HepG2 (cell line): ENCODE results near the gene TSEN54. TPM values are rescaled to one million over a fixed set of nuclear protein-coding genes. Genes with fewer than 3 reads are reported as not detected.
A peak's percentile ranks its signal among the peaks of the same experiment; 100 is the strongest.

Experiments used
- AGO1 ChIP-seq: fragments of 200-400 bp; formaldehyde crosslinking; IDR thresholded peaks from 2 replicates; pipeline ENCODE4 v1.6.1; 2017; ENCODE audit warnings: mild to moderate bottlenecking, low read depth, low read length, moderate library complexity; ENCODE audit not compliant: poor library complexity, severe bottlenecking
- CREM ChIP-seq, 2 experiments: sonication (generic) in 1 of 2; formaldehyde crosslinking in 1 of 2; IDR thresholded peaks; 2 replicates each; pipeline versions ENCODE4 v1.4.0 to v1.6.1; 2016 to 2020; ENCODE audit warnings: antibody characterized with exemption in 1 of 2, mild to moderate bottlenecking in 1 of 2, missing genetic modification reagents in 1 of 2
- HNRNPK ChIP-seq: fragments of 200-400 bp; formaldehyde crosslinking; IDR thresholded peaks from 2 replicates; pipeline ENCODE4 v1.6.1; 2018; ENCODE audit warnings: low read length, low read depth, moderate library complexity, mild to moderate bottlenecking; ENCODE audit not compliant: poor library complexity, severe bottlenecking
- HNRNPLL ChIP-seq: fragments of 200-400 bp; formaldehyde crosslinking; IDR thresholded peaks from 2 replicates; pipeline ENCODE4 v1.6.1; 2017; ENCODE audit warnings: mild to moderate bottlenecking, low read depth, low read length; ENCODE audit not compliant: poor library complexity, severe bottlenecking
- KLF6 ChIP-seq: IDR thresholded peaks from 2 replicates; pipeline ENCODE4 v1.8.0; 2016; ENCODE audit warnings: missing biosample characterization, missing genetic modification reagents
- MEIS1 ChIP-seq: sonication (generic); formaldehyde crosslinking; IDR thresholded peaks from 2 replicates; pipeline ENCODE4 v1.9.0; 2021; ENCODE audit warnings: mild to moderate bottlenecking, missing genetic modification reagents, moderate library complexity, borderline replicate concordance
- NPAS2 ChIP-seq: sonication (generic); formaldehyde crosslinking; IDR thresholded peaks from 2 replicates; pipeline ENCODE4 v1.8.0; 2022; ENCODE audit warnings: mild to moderate bottlenecking, missing genetic modification reagents, borderline replicate concordance
- NRL ChIP-seq: sonication (generic); formaldehyde crosslinking; IDR thresholded peaks from 2 replicates; pipeline ENCODE4 v1.5.0; 2020; ENCODE audit warnings: missing genetic modification reagents, mild to moderate bottlenecking, moderate library complexity, borderline replicate concordance
- RBFOX2 ChIP-seq: fragments of 200-400 bp; formaldehyde crosslinking; IDR thresholded peaks from 2 replicates; pipeline ENCODE4 v1.6.1; 2017; ENCODE audit warnings: low read depth, mild to moderate bottlenecking, low read length
- RBM39 ChIP-seq: fragments of 200-400 bp; formaldehyde crosslinking; IDR thresholded peaks from one replicate; pipeline ENCODE4 v1.6.1; 2018; ENCODE audit warnings: antibody characterized with exemption, mild to moderate bottlenecking, low read depth, low read length; ENCODE audit not compliant: poor library complexity, severe bottlenecking
- SATB2 ChIP-seq: sonication (generic); formaldehyde crosslinking; IDR thresholded peaks from 2 replicates; pipeline ENCODE4 v1.5.0; 2020; ENCODE audit warnings: missing genetic modification reagents
- YEATS4 ChIP-seq: sonication (generic); formaldehyde crosslinking; IDR thresholded peaks from 2 replicates; pipeline ENCODE4 v1.4.0; 2020; ENCODE audit warnings: missing genetic modification reagents, borderline replicate concordance
- ZMYM4 ChIP-seq: sonication (generic); formaldehyde crosslinking; IDR thresholded peaks from 2 replicates; pipeline ENCODE4 v1.8.1; 2023; ENCODE audit warnings: mild to moderate bottlenecking, missing genetic modification reagents
- ZNF501 ChIP-seq: sonication (generic); formaldehyde crosslinking; IDR thresholded peaks from 2 replicates; pipeline ENCODE4 v1.5.1; 2020; ENCODE audit warnings: mild to moderate bottlenecking, moderate library complexity, missing genetic modification reagents
- ZNF546 ChIP-seq: sonication (generic); formaldehyde crosslinking; conservative IDR thresholded peaks from 2 replicates; pipeline ENCODE4 v1.8.1; 2023; ENCODE audit warnings: mild to moderate bottlenecking, missing genetic modification reagents
- polyA plus RNA-seq, 8 experiments: library from polyadenylated mRNA; depleted of rRNA in 3 of 8; stranded (reverse) in 7 of 8; unstranded in 1 of 8; fragments of >200 nt; fragmentation: Illumina TruSeq in 4 of 8; extraction: Trizol in 4 of 8; gene quantifications; 2 replicates each; pipeline versions ENCODE4 v1.2.1 to v1.2.3, GENCODE V29; 2011 to 2016; ENCODE audit warnings: low read depth in 4 of 8, missing spikeins in 1 of 8, mixed read lengths in 1 of 8; ENCODE audit not compliant: insufficient read depth in 1 of 8
- total RNA-seq, 5 experiments: library from RNA; depleted of rRNA; stranded (reverse); fragments of >200 nt; fragmentation: Illumina TruSeq; extraction: Trizol; gene quantifications; 2 replicates each; pipeline ENCODE4 v1.2.3, GENCODE V29; 2016; ENCODE audit warnings: low read depth in 1 of 5
- TF ChIP-seq, protein P1 (sequence below): IDR thresholded peaks from 2 replicates; pipeline ENCODE4 v1.6.1; 2016; ENCODE audit warnings: mild to moderate bottlenecking, missing biosample characterization, missing genetic modification reagents
- TF ChIP-seq, protein P2 (sequence below): sonication (generic); formaldehyde crosslinking; IDR thresholded peaks from 2 replicates; pipeline ENCODE4 v1.5.1; 2020; ENCODE audit warnings: mild to moderate bottlenecking, missing genetic modification reagents
- TF ChIP-seq, protein P3 (sequence below): sonication (generic); formaldehyde crosslinking; IDR thresholded peaks from 2 replicates; pipeline ENCODE4 v1.8.0; 2022; ENCODE audit warnings: mild to moderate bottlenecking, missing genetic modification reagents
- TF ChIP-seq, protein P4 (sequence below): sonication (generic); formaldehyde crosslinking; IDR thresholded peaks from 2 replicates; pipeline ENCODE4 v1.4.0; 2020; ENCODE audit warnings: missing genetic modification reagents, borderline replicate concordance

The TSEN54 gene
- total and polyA plus RNA-seq, 2 of the 13 experiments (the other 11 are each of a cell fraction or from before 2014, with no cell fraction given) = 62.9 to 63.3 TPM

DNA sequence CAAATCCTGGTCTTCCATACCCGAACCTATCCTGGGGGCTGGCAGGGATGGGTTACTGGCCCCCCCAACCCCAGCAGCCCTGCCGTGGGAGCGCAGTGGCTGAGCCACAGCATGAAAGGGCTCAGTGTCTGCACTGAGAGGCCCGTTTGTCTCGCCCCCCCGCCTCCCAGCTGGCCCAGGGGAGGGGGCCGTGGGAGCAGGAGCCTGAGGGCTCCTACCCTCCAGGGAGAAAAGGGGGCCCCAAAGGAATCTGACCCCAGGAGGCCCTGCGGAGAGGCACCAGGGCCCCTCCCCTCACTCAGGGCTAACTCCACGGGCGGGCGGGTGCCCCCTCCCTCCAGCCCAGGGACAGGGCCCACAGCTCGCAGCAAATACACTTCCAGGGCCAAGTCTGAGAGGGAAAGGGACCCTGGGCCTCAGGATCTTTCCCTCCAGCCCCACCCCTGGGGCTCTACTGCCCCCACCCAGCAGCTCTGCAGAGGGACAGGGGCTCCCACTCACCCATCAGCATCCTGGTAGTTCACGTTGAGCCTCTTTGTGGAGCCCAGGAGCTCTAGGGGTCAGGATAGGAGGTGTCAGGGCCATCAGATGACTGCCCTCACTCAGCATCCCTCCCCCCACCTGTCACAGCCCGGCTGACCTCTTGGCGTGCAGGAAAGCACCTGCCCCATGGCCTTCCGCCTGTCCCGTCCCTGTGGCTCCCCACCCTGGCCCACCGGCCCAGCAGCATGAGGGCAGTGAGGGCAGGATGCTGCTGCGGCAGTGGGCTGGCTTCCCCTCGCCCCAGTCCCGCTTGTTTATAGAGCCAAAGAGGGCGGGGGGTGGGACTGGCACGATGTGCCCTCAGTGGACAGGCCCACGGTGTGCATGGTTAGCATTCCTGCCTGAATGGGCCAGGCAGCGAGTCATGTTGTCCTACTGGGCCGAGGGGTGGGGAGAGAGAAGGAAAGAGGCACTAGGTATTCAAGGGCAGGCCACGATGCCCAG lies 8.3 kb upstream of the TSEN54 start (continued):
- TF ChIP-seq CREM (IDR thresholded peaks at IDR 0.05) (no peak), CREM (CRISPR knock-in tag; IDR thresholded peaks at IDR 0.05) (no peak), MEIS1 (no peak), KLF6 (no peak), AGO1 (peak; percentile 44), ZMYM4 (no peak), ZNF546 (CRISPR knock-in tag) (no peak), HNRNPK (peak; percentile 34), RBM39 (peak; percentile 46), SATB2 (no peak), NPAS2 (CRISPR knock-in tag) (no peak), NRL (CRISPR knock-in tag) (no peak), YEATS4 (no peak), HNRNPLL (peak; percentile 47), ZNF501 (CRISPR knock-in tag) (no peak), RBFOX2 (0 out of 2 replicates have a peak, but pooled peaks have one; percentile 48)
- TF ChIP-seq, protein P1, sequence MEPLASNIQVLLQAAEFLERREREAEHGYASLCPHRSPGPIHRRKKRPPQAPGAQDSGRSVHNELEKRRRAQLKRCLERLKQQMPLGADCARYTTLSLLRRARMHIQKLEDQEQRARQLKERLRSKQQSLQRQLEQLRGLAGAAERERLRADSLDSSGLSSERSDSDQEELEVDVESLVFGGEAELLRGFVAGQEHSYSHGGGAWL (CRISPR knock-in tag) = no peak
- TF ChIP-seq, protein P2, sequence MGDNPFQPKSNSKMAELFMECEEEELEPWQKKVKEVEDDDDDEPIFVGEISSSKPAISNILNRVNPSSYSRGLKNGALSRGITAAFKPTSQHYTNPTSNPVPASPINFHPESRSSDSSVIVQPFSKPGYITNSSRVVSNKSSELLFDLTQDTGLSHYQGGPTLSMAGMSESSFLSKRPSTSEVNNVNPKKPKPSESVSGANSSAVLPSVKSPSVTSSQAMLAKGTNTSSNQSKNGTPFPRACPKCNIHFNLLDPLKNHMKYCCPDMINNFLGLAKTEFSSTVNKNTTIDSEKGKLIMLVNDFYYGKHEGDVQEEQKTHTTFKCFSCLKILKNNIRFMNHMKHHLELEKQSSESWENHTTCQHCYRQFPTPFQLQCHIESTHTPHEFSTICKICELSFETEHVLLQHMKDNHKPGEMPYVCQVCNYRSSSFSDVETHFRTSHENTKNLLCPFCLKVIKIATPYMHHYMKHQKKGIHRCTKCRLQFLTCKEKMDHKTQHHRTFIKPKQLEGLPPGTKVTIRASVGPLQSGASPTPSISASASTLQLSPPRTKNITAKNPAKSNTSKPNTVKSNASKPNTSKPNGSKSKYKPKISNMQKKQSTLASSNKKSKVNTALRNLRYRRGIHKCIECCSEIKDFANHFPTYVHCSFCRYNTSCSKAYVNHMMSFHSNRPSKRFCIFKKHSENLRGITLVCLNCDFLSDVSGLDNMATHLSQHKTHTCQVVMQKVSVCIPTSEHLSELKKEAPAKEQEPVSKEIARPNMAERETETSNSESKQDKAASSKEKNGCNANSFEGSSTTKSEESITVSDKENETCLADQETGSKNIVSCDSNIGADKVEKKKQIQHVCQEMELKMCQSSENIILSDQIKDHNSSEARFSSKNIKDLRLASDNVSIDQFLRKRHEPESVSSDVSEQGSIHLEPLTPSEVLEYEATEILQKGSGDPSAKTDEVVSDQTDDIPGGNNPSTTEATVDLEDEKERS (CRISPR knock-in tag) = no peak
- TF ChIP-seq, protein P3, sequence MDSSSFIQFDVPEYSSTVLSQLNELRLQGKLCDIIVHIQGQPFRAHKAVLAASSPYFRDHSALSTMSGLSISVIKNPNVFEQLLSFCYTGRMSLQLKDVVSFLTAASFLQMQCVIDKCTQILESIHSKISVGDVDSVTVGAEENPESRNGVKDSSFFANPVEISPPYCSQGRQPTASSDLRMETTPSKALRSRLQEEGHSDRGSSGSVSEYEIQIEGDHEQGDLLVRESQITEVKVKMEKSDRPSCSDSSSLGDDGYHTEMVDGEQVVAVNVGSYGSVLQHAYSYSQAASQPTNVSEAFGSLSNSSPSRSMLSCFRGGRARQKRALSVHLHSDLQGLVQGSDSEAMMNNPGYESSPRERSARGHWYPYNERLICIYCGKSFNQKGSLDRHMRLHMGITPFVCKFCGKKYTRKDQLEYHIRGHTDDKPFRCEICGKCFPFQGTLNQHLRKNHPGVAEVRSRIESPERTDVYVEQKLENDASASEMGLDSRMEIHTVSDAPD (CRISPR knock-in tag) = no peak
- TF ChIP-seq, protein P4, sequence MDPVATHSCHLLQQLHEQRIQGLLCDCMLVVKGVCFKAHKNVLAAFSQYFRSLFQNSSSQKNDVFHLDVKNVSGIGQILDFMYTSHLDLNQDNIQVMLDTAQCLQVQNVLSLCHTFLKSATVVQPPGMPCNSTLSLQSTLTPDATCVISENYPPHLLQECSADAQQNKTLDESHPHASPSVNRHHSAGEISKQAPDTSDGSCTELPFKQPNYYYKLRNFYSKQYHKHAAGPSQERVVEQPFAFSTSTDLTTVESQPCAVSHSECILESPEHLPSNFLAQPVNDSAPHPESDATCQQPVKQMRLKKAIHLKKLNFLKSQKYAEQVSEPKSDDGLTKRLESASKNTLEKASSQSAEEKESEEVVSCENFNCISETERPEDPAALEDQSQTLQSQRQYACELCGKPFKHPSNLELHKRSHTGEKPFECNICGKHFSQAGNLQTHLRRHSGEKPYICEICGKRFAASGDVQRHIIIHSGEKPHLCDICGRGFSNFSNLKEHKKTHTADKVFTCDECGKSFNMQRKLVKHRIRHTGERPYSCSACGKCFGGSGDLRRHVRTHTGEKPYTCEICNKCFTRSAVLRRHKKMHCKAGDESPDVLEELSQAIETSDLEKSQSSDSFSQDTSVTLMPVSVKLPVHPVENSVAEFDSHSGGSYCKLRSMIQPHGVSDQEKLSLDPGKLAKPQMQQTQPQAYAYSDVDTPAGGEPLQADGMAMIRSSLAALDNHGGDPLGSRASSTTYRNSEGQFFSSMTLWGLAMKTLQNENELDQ (CRISPR knock-in tag) = no peak
